Panc1 (cell line): ENCODE data around the gene SDC4. TPM values are rescaled to one million over a fixed set of nuclear protein-coding genes. Genes with fewer than 3 reads are reported as not detected.
A peak's percentile ranks its signal among the peaks of the same experiment; 100 is the strongest.

Source experiments
- ATAC-seq: fragments of 200-7000 bp; cut with Tn5 transposase; 2 replicates; pipeline ENCODE4 v1.9.1; 2020; ENCODE audit warnings: mild to moderate bottlenecking, moderate library complexity
- BruUV-seq: library from RNA; stranded (reverse); fragments of 400-500 nt; replicated peaks from 2 replicates; lab custom pipeline; 2021; lab: Mats Ljungman, UMichigan
- CTCF ChIA-PET: fragments of 300-600 bp; sonication (Branson Sonifier 250); formaldehyde crosslinking; loops from one replicate; lab custom pipeline; 2022; ENCODE audit warnings: antibody characterized with exemption; lab: Charles Lee
- POLR2A ChIA-PET: fragments of 300-600 bp; sonication (Branson Sonifier 250); formaldehyde crosslinking; loops from one replicate; lab custom pipeline; 2022; ENCODE audit warnings: antibody characterized with exemption; lab: Charles Lee
- DNase-seq: peaks from one replicate; pipeline ENCODE4 v3.0.0-alpha.2; 2010; ENCODE audit warnings: low read depth, low spot score
- H3K27ac ChIP-seq: 2 replicates; pipeline ENCODE4 v1.5.1; 2011; ENCODE audit warnings: mild to moderate bottlenecking, low read length, inconsistent platforms
- H3K27me3 ChIP-seq: fragments of 200-500 bp; sonication (Bioruptor generic); 2 replicates; pipeline ENCODE4 v1.6.0; 2014; ENCODE audit warnings: low read length, inconsistent platforms; ENCODE audit not compliant: control insufficient read depth, insufficient read depth
- H3K36me3 ChIP-seq: fragments of 200-500 bp; sonication (Bioruptor generic); 2 replicates; pipeline ENCODE4 v1.5.1; 2014; ENCODE audit warnings: inconsistent platforms, mild to moderate bottlenecking, low read length, moderate library complexity; ENCODE audit not compliant: control insufficient read depth, insufficient read depth
- H3K4me1 ChIP-seq: 2 replicates; pipeline ENCODE4 v1.5.1; 2011; ENCODE audit warnings: inconsistent platforms, mild to moderate bottlenecking, low read length, moderate library complexity; ENCODE audit not compliant: control insufficient read depth, insufficient read depth
- H3K4me3 ChIP-seq, 2 experiments: 2 replicates each; pipeline ENCODE4 v1.5.1; 2011 to 2012; ENCODE audit warnings: low read depth in 2 of 2, low read length in 2 of 2, mild to moderate bottlenecking in 2 of 2, inconsistent platforms in 1 of 2, moderate library complexity in 1 of 2
- H3K9me3 ChIP-seq: fragments of 200-500 bp; sonication (Bioruptor generic); 2 replicates; pipeline ENCODE4 v1.5.1; 2014; ENCODE audit warnings: low read depth, mild to moderate bottlenecking, inconsistent platforms, low read length, moderate library complexity; ENCODE audit not compliant: control insufficient read depth, insufficient read depth
- POLR2AphosphoS5 ChIP-seq: IDR thresholded peaks from 2 replicates; pipeline ENCODE4 v1.6.1; 2012; ENCODE audit warnings: mild to moderate bottlenecking, low read depth, low read length, moderate library complexity
- REST ChIP-seq, 2 experiments: IDR thresholded peaks; 2 replicates each; pipeline ENCODE4 v1.6.1; 2011 to 2012; ENCODE audit warnings: low read depth in 2 of 2, control low read depth in 1 of 2, low read length in 1 of 2, mild to moderate bottlenecking in 1 of 2, moderate library complexity in 1 of 2; ENCODE audit not compliant: insufficient read depth in 1 of 2
- SIN3A ChIP-seq: IDR thresholded peaks from 2 replicates; pipeline ENCODE4 v1.6.1; 2012; ENCODE audit warnings: low read depth, mild to moderate bottlenecking, low read length, moderate library complexity, borderline replicate concordance; ENCODE audit not compliant: insufficient read depth
- TCF7L2 ChIP-seq: IDR thresholded peaks from 2 replicates; pipeline ENCODE4 v1.6.1; 2011; ENCODE audit warnings: mild to moderate bottlenecking, low read depth, low read length, inconsistent platforms
- in situ Hi-C: cut with HindIII; loops from 2 replicates; pipeline ENCODE4 v1.10.0; 2016; ENCODE audit warnings: low sequenced_read_pairs, low pct_unique_long_range_greater_than_20kb
- intact Hi-C: fragments of 100-400 bp; cut with micrococcal nuclease; formaldehyde crosslinking; loops from one replicate; pipeline ENCODE4 v1.10.0; 2022; ENCODE audit not compliant: unreplicated experiment
- total RNA-seq: library from RNA; stranded (reverse); gene quantifications from one replicate; pipeline ENCODE4 v1.2.1, GENCODE V29; 2021; ENCODE audit not compliant: unreplicated experiment
- TF ChIP-seq, protein P1 (sequence below): fragments of 450-650 bp; IDR thresholded peaks from 2 replicates; pipeline ENCODE4 v1.5.1; 2017; ENCODE audit warnings: mild to moderate bottlenecking

SDC4 gene
- total RNA-seq, 1 experiment from 2014 or later: 93.3 TPM

DNA sequence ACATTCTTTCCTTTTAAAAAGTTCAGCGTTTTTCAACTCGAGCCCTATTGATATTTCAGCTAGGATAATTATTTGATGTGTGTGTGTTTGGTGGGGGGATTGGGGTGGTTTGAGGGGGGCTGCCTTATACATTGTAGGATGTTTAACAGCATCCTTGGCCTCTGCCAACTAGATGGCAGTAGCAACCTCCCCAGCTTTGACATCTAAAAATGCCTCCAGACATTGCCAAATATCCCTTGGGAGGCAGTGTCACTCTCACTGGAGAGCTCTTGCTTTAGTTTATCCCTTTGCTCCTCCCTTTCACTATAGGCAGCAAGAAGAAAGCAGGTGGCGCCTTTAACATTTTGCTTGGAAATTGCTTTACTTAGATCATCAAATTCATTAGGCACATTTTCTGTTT, 44.5 kb upstream of the SDC4 start:
- TF ChIP-seq, protein P1, sequence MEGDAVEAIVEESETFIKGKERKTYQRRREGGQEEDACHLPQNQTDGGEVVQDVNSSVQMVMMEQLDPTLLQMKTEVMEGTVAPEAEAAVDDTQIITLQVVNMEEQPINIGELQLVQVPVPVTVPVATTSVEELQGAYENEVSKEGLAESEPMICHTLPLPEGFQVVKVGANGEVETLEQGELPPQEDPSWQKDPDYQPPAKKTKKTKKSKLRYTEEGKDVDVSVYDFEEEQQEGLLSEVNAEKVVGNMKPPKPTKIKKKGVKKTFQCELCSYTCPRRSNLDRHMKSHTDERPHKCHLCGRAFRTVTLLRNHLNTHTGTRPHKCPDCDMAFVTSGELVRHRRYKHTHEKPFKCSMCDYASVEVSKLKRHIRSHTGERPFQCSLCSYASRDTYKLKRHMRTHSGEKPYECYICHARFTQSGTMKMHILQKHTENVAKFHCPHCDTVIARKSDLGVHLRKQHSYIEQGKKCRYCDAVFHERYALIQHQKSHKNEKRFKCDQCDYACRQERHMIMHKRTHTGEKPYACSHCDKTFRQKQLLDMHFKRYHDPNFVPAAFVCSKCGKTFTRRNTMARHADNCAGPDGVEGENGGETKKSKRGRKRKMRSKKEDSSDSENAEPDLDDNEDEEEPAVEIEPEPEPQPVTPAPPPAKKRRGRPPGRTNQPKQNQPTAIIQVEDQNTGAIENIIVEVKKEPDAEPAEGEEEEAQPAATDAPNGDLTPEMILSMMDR: peak; percentile 48
- TF ChIP-seq POLR2AphosphoS5: no peak
- TF ChIP-seq REST (IDR thresholded peaks at IDR 0.05; ENCODE audit: insufficient read depth in 1 of 2, low read depth in 2 of 2, low read length in 1 of 2): no peak
- TF ChIP-seq TCF7L2: no peak
- no peak for TF ChIP-seq SIN3A
- ChIA-PET CTCF (interaction anchor here (0.6 to 0.7 kb wide), 3 partner anchors 53 to 221 kb away, joined by 3 to 12 read pairs (median 3); no protein-coding TSS in a partner anchor), POLR2A (no interaction called here)
- H3K9me3 ChIP-seq: no peaks in the 10 kb centered on the region
- ATAC-seq (0 out of 2 replicates have a peak, but pooled peaks have one; percentile 51), DNase-seq (no peak)
- intact Hi-C loops: no loop called here
- no peaks in the 10 kb centered on the region for H3K36me3 ChIP-seq
- no peaks in the 10 kb centered on the region for H3K27me3 ChIP-seq
- H3K4me1 ChIP-seq: no peaks in the 10 kb centered on the region
- H3K4me3 ChIP-seq: no peak overlapping the region
- no TSS peak for BruUV-seq
- in situ Hi-C loops: no loop called here
- H3K27ac ChIP-seq: no peak overlapping the region

- ChIA-PET POLR2A (no interaction called here), CTCF (no interaction called here)
- H3K9me3 ChIP-seq: no peaks in the 10 kb centered on the region
- intact Hi-C loops (no loop called here), in situ Hi-C loops (no loop called here)
- ATAC-seq: no peak
- H3K4me1 ChIP-seq: no peaks in the 10 kb centered on the region
- H3K27ac ChIP-seq: no peak overlapping the region
- no peak for DNase-seq
- no peaks in the 10 kb centered on the region for H3K36me3 ChIP-seq
- no TSS peak for BruUV-seq
- no peak overlapping the region for H3K4me3 ChIP-seq
- no peaks in the 10 kb centered on the region for H3K27me3 ChIP-seq
- TF ChIP-seq, protein P1: no peak
- TF ChIP-seq SIN3A (no peak), POLR2AphosphoS5 (no peak), REST (IDR thresholded peaks at IDR 0.05; ENCODE audit: insufficient read depth in 1 of 2, low read depth in 2 of 2, low read length in 1 of 2) (no peak), TCF7L2 (no peak)
Observed at GRCh38 chr20:45391559-45391958, 43.3 kb upstream of the SDC4 start.
